C4-2B (cell line): Measurements from ENCODE around the gene EFCAB5.

Experiments
- H3K27ac ChIP-seq: fragments of 450-650 bp; 2 replicates; pipeline ENCODE4 v1.5.1; 2017
- ZFX ChIP-seq: fragments of 450-650 bp; IDR thresholded peaks from 2 replicates; pipeline ENCODE4 v1.6.1; 2017
- TF ChIP-seq, protein P1 (sequence below): fragments of 450-650 bp; conservative IDR thresholded peaks from 2 replicates; pipeline ENCODE4 v1.5.1; 2017; ENCODE audit warnings: mild to moderate bottlenecking

The EFCAB5 gene

DNA sequence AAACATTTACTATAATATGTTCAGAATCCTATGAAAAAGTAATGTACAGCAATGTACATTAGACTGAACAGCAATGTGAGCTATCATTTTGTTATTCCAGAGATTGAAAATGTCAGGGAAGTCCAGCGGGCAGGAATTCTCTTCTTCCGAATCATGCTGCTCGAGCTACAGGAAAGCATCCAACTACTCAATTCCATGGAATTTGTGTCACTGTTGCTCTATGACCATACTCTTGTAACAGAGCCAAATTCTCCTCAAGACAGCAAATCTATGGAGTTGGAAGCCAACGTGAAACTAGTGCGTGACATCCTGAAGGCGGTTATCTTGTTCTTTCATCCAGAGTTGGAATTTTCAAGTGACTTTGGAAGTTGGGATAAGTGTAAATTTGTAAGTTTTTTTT is 150.3 kb downstream of the EFCAB5 start:
- TF ChIP-seq, protein P1, sequence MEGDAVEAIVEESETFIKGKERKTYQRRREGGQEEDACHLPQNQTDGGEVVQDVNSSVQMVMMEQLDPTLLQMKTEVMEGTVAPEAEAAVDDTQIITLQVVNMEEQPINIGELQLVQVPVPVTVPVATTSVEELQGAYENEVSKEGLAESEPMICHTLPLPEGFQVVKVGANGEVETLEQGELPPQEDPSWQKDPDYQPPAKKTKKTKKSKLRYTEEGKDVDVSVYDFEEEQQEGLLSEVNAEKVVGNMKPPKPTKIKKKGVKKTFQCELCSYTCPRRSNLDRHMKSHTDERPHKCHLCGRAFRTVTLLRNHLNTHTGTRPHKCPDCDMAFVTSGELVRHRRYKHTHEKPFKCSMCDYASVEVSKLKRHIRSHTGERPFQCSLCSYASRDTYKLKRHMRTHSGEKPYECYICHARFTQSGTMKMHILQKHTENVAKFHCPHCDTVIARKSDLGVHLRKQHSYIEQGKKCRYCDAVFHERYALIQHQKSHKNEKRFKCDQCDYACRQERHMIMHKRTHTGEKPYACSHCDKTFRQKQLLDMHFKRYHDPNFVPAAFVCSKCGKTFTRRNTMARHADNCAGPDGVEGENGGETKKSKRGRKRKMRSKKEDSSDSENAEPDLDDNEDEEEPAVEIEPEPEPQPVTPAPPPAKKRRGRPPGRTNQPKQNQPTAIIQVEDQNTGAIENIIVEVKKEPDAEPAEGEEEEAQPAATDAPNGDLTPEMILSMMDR, result no peak
- no peak for TF ChIP-seq ZFX

DNA sequence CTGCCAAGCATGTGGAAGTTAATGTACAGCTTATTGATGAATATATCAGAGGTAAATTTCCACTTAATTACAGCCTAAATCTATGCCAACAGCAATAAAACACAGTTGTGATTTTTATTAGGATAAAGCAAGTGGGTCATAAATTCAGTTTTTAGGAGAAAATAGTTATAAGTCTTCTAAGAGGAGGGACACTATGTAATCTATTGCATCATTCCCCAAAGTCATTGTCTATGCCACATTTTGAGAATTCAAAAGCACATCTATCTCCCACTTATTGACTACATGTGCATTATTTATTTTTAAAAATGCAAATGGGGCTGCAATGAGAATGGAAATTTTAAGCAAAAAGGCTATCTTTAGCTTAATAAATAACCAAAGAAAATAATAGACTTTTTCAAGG is 151.5 kb downstream of the EFCAB5 start:
- no peak overlapping the region for H3K27ac ChIP-seq
- TF ChIP-seq, protein P1, result no peak
- no peak for TF ChIP-seq ZFX

More for the DNA sequence above, 150.3 kb downstream of the EFCAB5 start:
- no peak overlapping the region for H3K27ac ChIP-seq

DNA sequence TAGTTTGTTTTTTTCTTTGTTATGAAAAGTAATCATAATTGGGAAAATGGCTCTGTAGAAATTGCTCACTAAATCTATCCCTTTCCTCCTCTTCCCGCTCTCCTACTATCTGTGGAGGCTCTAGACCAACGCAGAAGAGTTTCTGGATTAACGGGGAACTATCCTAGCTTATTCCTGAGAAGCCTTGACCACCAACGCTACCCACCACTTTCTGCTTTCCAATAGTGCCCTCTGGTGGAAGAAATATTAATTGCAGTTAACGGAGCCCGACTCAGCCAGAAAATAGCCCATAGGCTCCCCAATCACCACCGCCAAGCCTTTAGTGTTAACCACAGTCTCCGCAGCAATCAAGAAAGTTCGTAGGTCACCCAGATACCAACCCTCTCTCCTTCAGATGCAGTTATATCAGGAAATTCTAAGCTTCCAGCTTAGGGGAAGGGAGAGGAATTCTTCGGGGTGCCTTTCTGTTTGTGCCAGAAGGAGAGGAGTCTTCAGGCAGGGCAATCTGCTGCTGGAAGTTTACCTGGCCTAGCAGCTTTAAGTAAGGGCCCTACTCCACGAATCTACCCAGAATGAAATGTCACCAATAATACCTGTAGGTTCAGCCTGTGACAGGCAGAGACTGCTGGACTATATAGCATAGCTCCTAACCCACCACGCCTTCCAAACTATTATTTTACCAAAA is 152.2 kb downstream of the EFCAB5 start:
- H3K27ac ChIP-seq, result no peak overlapping the region
- no peak for TF ChIP-seq ZFX
- TF ChIP-seq, protein P1, result peak; percentile 91

DNA sequence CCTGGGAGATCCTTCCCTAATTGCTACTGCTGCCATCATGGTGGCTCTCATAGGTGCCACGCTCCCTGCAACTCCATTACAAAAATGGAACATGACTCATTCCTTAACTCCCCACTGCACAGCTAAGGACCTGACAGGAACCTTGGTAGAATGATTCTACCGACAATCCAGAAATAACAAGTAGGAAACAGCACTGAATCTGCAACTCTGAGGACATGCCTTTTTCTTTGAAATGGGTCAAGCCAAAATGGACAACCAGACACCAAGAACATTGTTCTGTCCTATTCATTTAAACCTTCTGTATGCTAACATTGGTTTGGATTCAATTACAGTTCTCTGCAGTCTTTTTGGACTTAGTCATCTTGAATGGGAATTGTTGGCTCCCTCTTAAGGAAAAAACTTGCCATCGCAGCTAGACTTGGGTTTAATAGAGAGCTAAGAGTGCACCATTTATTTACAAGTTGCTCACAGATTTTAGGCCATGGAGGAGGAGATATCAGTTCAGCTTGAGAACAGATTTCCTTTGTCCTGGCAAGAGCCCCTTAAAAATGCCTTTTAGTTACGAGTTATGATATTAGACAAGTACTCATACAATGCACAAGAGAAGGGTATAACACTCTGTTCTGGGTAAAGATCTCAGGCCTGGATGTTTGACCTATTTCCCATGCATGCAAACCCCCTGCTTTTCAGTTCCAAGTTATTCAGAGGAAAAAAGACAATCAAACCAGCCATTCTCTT is 154.2 kb downstream of the EFCAB5 start:
- no peak overlapping the region for H3K27ac ChIP-seq
- TF ChIP-seq ZFX, result no peak
- TF ChIP-seq, protein P1, result peak; percentile 81

DNA sequence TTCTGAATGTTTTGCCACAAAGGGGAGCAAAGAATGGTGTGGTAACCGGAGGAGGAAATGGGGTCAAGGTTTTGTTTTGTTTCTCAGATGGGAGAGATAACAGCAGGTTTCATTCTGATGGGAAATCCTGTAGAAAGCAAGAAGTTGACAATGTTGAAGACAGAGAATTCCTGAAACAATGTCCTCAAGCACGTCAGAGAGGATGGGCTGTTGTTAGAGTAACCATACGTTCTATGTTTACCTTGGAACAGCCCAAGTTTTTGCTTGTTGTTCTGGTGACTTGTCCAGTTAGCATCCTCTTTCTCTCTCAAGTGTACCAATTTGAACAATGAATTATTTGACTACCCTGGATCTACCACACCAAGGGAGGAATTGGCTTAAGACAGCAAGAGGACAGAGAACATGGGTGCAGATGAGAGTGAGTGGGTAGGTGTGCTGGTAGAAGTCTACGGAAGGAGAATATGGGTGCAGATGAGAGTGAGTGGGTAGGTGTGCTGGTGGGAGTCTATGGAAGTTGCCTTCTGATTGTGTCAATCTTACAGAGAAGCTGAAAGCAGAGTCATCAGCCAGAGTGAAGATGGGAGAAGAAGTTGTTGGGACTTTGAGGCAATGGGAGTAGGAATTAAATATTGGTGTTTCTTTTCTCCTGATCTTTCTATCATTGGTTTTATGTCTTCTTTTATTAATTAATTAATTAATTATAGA is 160.4 kb downstream of the EFCAB5 start:
- no peak overlapping the region for H3K27ac ChIP-seq
- TF ChIP-seq, protein P1, result no peak
- no peak for TF ChIP-seq ZFX

DNA sequence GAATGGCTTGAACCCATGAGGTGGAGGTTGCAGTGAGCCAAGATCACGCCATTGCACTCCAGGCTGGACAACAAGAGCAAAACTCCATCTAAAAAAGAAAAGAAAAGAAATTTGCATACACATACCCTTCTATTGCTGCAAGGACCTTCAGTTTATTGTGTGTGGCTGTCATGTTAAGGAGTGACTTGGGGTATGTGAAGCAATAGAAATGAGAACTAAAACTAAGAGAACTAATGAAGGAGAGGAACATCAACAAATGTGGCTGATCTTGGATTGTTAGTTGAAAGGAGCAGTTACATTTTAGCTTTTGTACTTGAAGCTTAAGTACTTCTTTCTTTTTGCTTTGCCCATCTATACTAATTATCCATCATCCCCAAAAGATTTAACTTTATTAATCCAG is 162.5 kb downstream of the EFCAB5 start:
- no peak overlapping the region for H3K27ac ChIP-seq
- no peak for TF ChIP-seq ZFX
- TF ChIP-seq, protein P1, result no peak
